GM19099 (cell line): ENCODE measurements around the gene DRD3.
A peak's percentile ranks its signal among the peaks of the same experiment; 100 is the strongest.

Experiments used
- POLR2A ChIP-seq: IDR thresholded peaks from 3 replicates; pipeline ENCODE4 v1.6.1; 2011; ENCODE audit warnings: low read depth; ENCODE audit not compliant: insufficient read length; ENCODE audit errors: extremely low read depth

The DRD3 gene

GRCh38 chr3:114178770-114179368 is at the start of gene DRD3:
Gene DRD3 (minus strand): TSS chr3:114179052. CDS start chr3:114171992, 7,060 bp downstream.
- TF ChIP-seq POLR2A, result no peak

GRCh38 chr3:114227076-114227475 is 48.2 kb upstream of the DRD3 start:
- no peak for TF ChIP-seq POLR2A

DNA sequence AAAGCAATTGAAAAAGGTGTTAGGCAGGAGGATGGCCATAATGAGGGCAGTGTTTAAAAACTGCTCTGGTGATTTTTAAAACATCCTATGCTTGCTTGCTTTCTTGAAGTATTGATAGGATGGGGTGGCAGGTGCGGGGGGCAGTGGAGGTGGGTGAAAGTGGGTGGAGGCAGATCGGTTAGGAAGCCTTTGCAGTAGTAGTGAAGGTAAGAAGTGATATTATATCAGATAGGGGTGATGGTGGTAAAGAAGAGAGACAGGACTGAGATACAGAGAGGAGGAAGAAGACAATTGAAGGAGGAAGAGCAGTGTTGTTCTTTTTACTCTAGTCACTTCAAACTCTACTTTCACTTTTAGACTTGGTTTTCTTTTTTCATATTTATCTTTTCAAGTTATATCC is 47.5 kb upstream of the DRD3 start:
- TF ChIP-seq POLR2A, result no peak

- TF ChIP-seq POLR2A, result no peak
These were observed 44.3 kb upstream of the DRD3 start for GRCh38 chr3:114223143-114223542.

- TF ChIP-seq POLR2A, result no peak
These were observed 43.0 kb upstream of the DRD3 start for GRCh38 chr3:114221881-114222264.

DNA sequence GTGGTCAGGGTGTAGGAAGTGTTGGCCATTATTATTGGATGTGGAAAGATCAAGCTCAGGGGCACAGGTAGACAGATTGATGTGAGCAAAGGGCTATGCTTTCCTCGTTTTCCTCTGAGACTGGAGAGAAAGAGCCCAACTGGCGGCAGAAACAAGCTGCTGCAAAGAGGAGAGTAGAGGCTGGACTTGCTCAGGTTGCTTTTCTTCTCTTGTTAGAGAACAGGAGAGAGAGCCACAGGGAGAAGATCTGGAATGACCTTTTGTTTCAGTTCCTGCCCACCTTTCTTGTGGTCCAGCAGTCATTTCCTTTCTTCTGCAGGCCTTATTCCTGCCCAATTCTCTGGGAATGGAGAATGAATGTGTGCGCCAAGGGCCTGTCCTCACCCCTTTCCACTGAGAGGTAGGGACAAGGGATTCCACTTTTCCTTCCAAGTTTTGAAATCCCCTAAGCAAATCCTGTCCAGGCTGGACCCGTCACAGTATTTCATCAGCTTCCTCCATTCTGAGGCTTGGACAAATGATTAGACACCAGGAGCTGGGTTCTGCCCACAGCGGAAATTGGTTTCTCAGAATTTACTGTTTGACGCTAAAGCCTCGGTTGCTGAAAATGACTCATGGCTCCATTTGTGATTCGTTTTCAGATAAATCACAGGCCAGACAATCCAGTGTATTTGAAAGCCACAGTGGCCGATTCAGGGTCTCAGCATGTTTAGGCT is 42.5 kb upstream of the DRD3 start:
- TF ChIP-seq POLR2A, result no peak

- no peak for TF ChIP-seq POLR2A
These were observed 40.9 kb upstream of the DRD3 start for GRCh38 chr3:114219741-114220140.

DNA sequence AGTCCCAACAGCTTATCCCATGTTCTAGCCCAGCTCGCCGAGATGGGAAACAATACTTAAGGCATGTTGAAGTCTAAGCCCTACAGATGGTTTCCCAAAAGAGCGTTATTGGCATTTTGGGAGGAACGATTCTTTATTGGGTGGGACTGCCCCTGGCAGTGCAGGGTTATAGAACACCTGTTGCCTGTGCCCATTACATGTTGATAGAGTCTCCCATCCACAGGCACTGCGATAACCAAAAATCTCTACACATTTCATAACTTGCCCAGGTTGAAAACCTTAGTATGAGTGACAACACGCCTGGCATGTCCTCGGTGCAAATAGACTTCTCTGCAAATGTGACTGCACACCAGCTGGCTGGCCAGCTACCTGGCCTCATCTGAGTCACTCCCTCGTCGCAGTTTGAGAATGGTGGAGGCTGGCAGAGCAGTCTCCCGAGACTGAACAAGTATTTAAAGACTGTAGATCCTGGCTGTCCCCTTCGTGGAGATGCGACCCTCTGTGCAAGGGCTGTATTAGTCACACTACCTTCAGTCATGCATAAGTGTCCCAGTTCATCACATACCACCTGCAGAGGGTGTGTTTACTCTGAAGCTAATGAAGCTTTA is 39.8 kb upstream of the DRD3 start:
- TF ChIP-seq POLR2A, result no peak

DNA sequence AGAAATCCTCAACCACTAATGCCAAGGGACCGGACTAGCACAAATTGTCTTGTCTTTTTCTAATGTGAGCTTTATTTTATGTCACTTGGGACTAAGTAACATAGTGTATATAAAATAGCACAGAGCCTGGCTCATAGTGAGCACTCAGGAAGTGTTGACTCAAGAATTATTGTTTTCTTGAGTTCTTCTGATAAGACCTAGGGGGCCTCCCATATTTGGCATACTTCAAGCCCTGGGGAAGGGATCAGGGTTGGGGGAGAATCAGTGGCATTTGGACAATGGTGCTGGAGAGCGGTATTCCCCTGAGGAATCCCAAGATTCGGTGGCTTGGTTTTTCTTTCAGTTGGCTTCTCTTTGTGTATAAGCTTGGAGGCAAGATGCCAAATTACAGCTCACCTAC is 39.2 kb upstream of the DRD3 start:
- TF ChIP-seq POLR2A, result no peak

GRCh38 chr3:114217266-114217665 is 38.4 kb upstream of the DRD3 start:
- no peak for TF ChIP-seq POLR2A

DNA sequence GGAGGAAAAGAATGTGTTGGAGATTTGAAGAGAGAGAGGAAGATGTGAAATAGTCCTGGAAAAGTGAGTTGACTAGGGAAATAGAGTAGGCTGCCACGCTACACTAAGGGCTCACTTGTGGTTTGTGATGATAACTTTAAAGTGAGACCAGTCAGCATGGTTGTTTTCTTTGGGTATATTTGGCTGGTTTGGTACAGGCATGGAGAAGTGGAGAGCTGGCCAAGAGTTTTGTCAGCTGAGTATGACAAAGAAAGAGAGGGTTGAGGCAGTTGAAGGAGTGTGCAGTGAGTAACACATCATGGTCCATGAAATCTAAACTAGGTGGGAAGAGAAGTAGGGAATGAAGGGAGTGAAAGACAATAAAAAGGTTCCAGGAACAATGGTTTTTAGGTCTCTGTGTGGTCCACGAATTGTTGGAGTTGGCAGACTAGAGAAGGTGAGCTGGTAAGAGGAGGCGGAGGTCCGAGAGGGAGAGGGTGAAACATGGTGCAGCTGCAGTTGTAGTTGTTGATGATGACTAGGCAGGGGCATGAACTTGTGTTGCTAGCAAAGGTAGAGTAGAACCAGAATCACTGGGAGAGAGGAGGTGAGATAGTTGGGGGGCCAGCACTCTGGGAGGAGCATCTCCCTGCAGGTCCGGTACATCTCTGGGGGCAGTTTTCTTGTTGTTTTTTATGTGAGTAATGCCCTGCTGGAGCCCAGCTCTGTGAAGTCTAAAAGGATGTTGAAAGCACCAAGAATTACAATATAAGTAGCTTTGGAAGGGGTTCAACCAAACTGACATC is 37.5 kb upstream of the DRD3 start:
- TF ChIP-seq POLR2A, result no peak

DNA sequence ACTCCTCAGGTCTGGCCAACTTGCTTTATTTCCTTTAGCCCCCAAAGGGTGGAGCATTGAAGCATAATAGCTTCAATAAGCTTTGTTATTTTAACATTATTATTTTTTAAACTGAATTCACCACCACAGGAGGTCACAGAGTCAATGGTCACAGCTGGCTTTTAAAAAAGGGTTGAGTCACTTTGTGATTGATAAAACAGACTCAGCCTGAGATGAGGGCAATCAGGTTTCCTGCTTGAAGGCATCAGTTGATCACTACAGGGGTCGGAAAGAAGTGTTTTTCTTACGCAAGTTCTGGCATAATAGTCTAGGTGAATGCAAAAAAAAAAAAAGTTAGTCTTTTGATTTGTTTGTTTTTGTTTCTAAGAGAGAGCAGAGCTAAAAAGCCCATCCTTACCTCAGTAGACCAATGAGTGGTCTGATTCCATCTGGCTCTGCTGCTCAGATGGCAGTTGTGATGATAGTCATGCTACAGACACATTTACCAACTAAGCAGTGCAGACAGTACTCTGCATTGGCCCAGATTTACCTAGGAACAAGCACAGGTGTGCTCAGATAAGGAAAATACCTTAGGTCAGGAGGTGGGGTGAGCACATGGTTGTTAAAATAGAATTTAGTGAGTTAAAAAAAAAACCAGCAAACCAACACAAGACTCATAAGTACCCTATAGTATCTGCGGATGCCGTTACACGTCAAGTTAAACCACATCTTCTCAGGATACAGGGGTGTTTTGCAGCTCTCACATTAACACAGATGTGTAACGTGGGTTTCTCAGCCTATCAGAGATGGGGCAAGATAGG is 35.9 kb upstream of the DRD3 start:
- no peak for TF ChIP-seq POLR2A

DNA sequence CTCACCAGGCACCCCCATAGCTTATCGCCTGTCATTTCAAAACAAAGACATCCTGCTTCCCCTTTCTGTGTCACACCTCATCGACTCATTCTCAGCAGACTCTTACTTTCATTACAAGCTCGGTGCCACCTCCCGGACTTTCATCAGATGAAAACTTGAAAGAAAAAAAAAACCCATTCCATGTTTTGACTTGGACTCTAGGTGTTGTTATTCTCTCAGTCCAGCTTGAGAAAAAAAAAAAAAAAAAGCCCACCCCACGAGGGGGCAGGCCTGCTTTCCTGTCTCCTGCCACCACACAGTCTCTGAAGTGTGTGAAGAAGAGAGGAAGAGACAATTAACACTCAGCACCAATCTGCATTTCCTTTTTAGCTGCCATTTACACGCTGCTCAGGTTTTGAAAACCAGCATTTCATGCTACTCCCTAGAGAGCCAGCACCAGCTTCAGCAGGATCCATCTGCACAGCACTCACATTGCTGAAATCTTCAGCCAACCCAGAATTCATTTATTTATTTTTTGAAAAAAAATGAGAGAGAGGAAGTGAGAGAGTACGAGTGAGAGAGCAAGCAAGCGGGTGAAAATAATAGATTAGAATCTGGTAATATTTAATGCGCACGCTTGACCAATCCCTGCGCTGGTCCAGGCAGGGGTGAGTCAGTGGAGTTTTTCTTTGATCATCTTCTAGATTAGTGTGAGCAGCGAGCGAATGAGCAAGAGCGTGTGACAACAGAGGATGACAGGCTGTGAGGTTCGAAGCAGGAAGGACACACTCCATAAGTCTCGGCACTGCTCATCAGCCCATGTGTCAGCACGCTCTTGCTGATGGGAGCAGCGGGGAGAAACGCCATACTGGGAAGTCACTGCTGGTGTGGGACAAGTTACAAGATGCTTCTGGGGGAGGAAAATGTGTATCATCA is 35.0 kb upstream of the DRD3 start:
- peak; percentile 51 for TF ChIP-seq POLR2A

DNA sequence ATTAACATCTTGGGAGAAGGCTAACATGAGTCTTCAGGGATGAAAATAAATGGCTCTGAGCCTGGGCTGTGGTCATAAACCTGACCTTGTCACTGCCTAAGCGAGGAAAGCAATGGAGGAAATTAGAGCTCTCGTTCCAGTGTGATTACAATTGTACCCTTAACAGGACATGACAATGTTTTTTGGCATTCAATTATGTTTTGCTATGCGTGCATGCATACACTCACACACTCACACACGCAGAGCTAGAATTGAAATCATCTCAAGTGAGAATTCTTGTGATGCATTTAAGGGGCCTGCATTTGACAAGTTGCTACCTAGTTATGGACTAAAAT is 34.4 kb upstream of the DRD3 start:
- no peak for TF ChIP-seq POLR2A
